ENCODE measurements around the gene NXPH1.

Gene NXPH1

GRCh38 chr7:8564281-8564680 is 130.9 kb downstream of the NXPH1 start:
- Histone ChIP-seq H3K27me3 (ENCODE audit: control insufficient read depth, insufficient read depth, low read length) (no peaks in the 10 kb centered on the region), H3K27ac (ENCODE audit: low read depth, low read length) (no peak overlapping the region), H3K4me3 (ENCODE audit: low read depth, low read length) (no peak overlapping the region), H3K36me3 (ENCODE audit: control insufficient read depth, insufficient read depth, low read length) (no peaks in the 10 kb centered on the region), H3K9ac (ENCODE audit: low read depth, low read length) (no peak overlapping the region), H3K4me1 (ENCODE audit: control insufficient read depth, insufficient read depth, low read length) (peaks cover 28% of the 10 kb centered on the region), H3K9me3 (ENCODE audit: control insufficient read depth, insufficient read depth, low read length) (no peaks in the 10 kb centered on the region)

- no peaks in the 10 kb centered on the region for H3K36me3 ChIP-seq (ENCODE audit: control insufficient read depth, insufficient read depth, low read length)
- H3K4me3 ChIP-seq (ENCODE audit: low read depth, low read length), result no peak overlapping the region
- H3K9me3 ChIP-seq (ENCODE audit: control insufficient read depth, insufficient read depth, low read length), result no peaks in the 10 kb centered on the region
- no peak overlapping the region for H3K27ac ChIP-seq (ENCODE audit: low read depth, low read length)
- no peaks in the 10 kb centered on the region for H3K27me3 ChIP-seq (ENCODE audit: control insufficient read depth, insufficient read depth, low read length)
- H3K4me1 ChIP-seq (ENCODE audit: control insufficient read depth, insufficient read depth, low read length), result peaks cover 24% of the 10 kb centered on the region
- no peak overlapping the region for H3K9ac ChIP-seq (ENCODE audit: low read depth, low read length)
Measured at GRCh38 chr7:8566016-8566415, 132.6 kb downstream of the NXPH1 start.

GRCh38 chr7:8567626-8568025 is 134.2 kb downstream of the NXPH1 start:
- Histone ChIP-seq H3K36me3 (ENCODE audit: control insufficient read depth, insufficient read depth, low read length) (no peaks in the 10 kb centered on the region), H3K27me3 (ENCODE audit: control insufficient read depth, insufficient read depth, low read length) (no peaks in the 10 kb centered on the region), H3K4me1 (ENCODE audit: control insufficient read depth, insufficient read depth, low read length) (peaks cover 12% of the 10 kb centered on the region), H3K4me3 (ENCODE audit: low read depth, low read length) (no peak overlapping the region), H3K9ac (ENCODE audit: low read depth, low read length) (no peak overlapping the region), H3K9me3 (ENCODE audit: control insufficient read depth, insufficient read depth, low read length) (no peaks in the 10 kb centered on the region), H3K27ac (ENCODE audit: low read depth, low read length) (no peak overlapping the region)

- H3K4me1 ChIP-seq (ENCODE audit: control insufficient read depth, insufficient read depth, low read length), result no peaks in the 10 kb centered on the region
- no peak overlapping the region for H3K27ac ChIP-seq (ENCODE audit: low read depth, low read length)
- H3K27me3 ChIP-seq (ENCODE audit: control insufficient read depth, insufficient read depth, low read length), result no peaks in the 10 kb centered on the region
- no peaks in the 10 kb centered on the region for H3K36me3 ChIP-seq (ENCODE audit: control insufficient read depth, insufficient read depth, low read length)
- no peak overlapping the region for H3K4me3 ChIP-seq (ENCODE audit: low read depth, low read length)
- no peak overlapping the region for H3K9ac ChIP-seq (ENCODE audit: low read depth, low read length)
- H3K9me3 ChIP-seq (ENCODE audit: control insufficient read depth, insufficient read depth, low read length), result no peaks in the 10 kb centered on the region
Measured at GRCh38 chr7:8579661-8580194, 146.3 kb downstream of the NXPH1 start.

- no peaks in the 10 kb centered on the region for H3K27me3 ChIP-seq (ENCODE audit: control insufficient read depth, insufficient read depth, low read length)
- no peak overlapping the region for H3K4me3 ChIP-seq (ENCODE audit: low read depth, low read length)
- no peaks in the 10 kb centered on the region for H3K36me3 ChIP-seq (ENCODE audit: control insufficient read depth, insufficient read depth, low read length)
- H3K9me3 ChIP-seq (ENCODE audit: control insufficient read depth, insufficient read depth, low read length), result no peaks in the 10 kb centered on the region
- no peak overlapping the region for H3K27ac ChIP-seq (ENCODE audit: low read depth, low read length)
- H3K4me1 ChIP-seq (ENCODE audit: control insufficient read depth, insufficient read depth, low read length), result peaks cover 4% of the 10 kb centered on the region; the same call in 1 of the 2 replicates
- H3K9ac ChIP-seq (ENCODE audit: low read depth, low read length), result no peak overlapping the region
Measured at GRCh38 chr7:8581842-8582241, 148.4 kb downstream of the NXPH1 start.

GRCh38 chr7:8582728-8583127 is 149.3 kb downstream of the NXPH1 start:
- Histone ChIP-seq H3K27ac (ENCODE audit: low read depth, low read length) (no peak overlapping the region), H3K9me3 (ENCODE audit: control insufficient read depth, insufficient read depth, low read length) (no peaks in the 10 kb centered on the region), H3K9ac (ENCODE audit: low read depth, low read length) (no peak overlapping the region), H3K4me3 (ENCODE audit: low read depth, low read length) (no peak overlapping the region), H3K36me3 (ENCODE audit: control insufficient read depth, insufficient read depth, low read length) (no peaks in the 10 kb centered on the region), H3K27me3 (ENCODE audit: control insufficient read depth, insufficient read depth, low read length) (no peaks in the 10 kb centered on the region), H3K4me1 (ENCODE audit: control insufficient read depth, insufficient read depth, low read length) (peaks cover 4% of the 10 kb centered on the region; the same call in 1 of the 2 replicates)

- Histone ChIP-seq H3K27me3 (ENCODE audit: control insufficient read depth, insufficient read depth, low read length) (no peaks in the 10 kb centered on the region), H3K4me1 (ENCODE audit: control insufficient read depth, insufficient read depth, low read length) (peaks cover 4% of the 10 kb centered on the region; the same call in 1 of the 2 replicates), H3K9me3 (ENCODE audit: control insufficient read depth, insufficient read depth, low read length) (no peaks in the 10 kb centered on the region), H3K9ac (ENCODE audit: low read depth, low read length) (no peak overlapping the region), H3K36me3 (ENCODE audit: control insufficient read depth, insufficient read depth, low read length) (no peaks in the 10 kb centered on the region), H3K4me3 (ENCODE audit: low read depth, low read length) (no peak overlapping the region), H3K27ac (ENCODE audit: low read depth, low read length) (no peak overlapping the region)
Measured at GRCh38 chr7:8585591-8585990, 152.2 kb downstream of the NXPH1 start.

- Histone ChIP-seq H3K4me1 (ENCODE audit: control insufficient read depth, insufficient read depth, low read length) (peaks cover 23% of the 10 kb centered on the region), H3K4me3 (ENCODE audit: low read depth, low read length) (no peak overlapping the region), H3K36me3 (ENCODE audit: control insufficient read depth, insufficient read depth, low read length) (no peaks in the 10 kb centered on the region), H3K9ac (ENCODE audit: low read depth, low read length) (no peak overlapping the region), H3K9me3 (ENCODE audit: control insufficient read depth, insufficient read depth, low read length) (no peaks in the 10 kb centered on the region), H3K27me3 (ENCODE audit: control insufficient read depth, insufficient read depth, low read length) (no peaks in the 10 kb centered on the region), H3K27ac (ENCODE audit: low read depth, low read length) (no peak overlapping the region)
Measured at GRCh38 chr7:8590225-8590624, 156.8 kb downstream of the NXPH1 start.

GRCh38 chr7:8590791-8591190 is 157.4 kb downstream of the NXPH1 start:
- no peak overlapping the region for H3K9ac ChIP-seq (ENCODE audit: low read depth, low read length)
- no peak overlapping the region for H3K4me3 ChIP-seq (ENCODE audit: low read depth, low read length)
- no peaks in the 10 kb centered on the region for H3K27me3 ChIP-seq (ENCODE audit: control insufficient read depth, insufficient read depth, low read length)
- no peaks in the 10 kb centered on the region for H3K36me3 ChIP-seq (ENCODE audit: control insufficient read depth, insufficient read depth, low read length)
- H3K4me1 ChIP-seq (ENCODE audit: control insufficient read depth, insufficient read depth, low read length), result peaks cover 23% of the 10 kb centered on the region
- H3K9me3 ChIP-seq (ENCODE audit: control insufficient read depth, insufficient read depth, low read length), result no peaks in the 10 kb centered on the region
- H3K27ac ChIP-seq (ENCODE audit: low read depth, low read length), result no peak overlapping the region

- no peaks in the 10 kb centered on the region for H3K9me3 ChIP-seq (ENCODE audit: control insufficient read depth, insufficient read depth, low read length)
- H3K4me1 ChIP-seq (ENCODE audit: control insufficient read depth, insufficient read depth, low read length), result peaks cover 23% of the 10 kb centered on the region
- no peaks in the 10 kb centered on the region for H3K27me3 ChIP-seq (ENCODE audit: control insufficient read depth, insufficient read depth, low read length)
- no peak overlapping the region for H3K27ac ChIP-seq (ENCODE audit: low read depth, low read length)
- H3K9ac ChIP-seq (ENCODE audit: low read depth, low read length), result no peak overlapping the region
- no peak overlapping the region for H3K4me3 ChIP-seq (ENCODE audit: low read depth, low read length)
- no peaks in the 10 kb centered on the region for H3K36me3 ChIP-seq (ENCODE audit: control insufficient read depth, insufficient read depth, low read length)
Measured at GRCh38 chr7:8591289-8591688, 157.9 kb downstream of the NXPH1 start.

GRCh38 chr7:8592167-8592566 is 158.8 kb downstream of the NXPH1 start:
- Histone ChIP-seq H3K27me3 (ENCODE audit: control insufficient read depth, insufficient read depth, low read length) (no peaks in the 10 kb centered on the region), H3K4me3 (ENCODE audit: low read depth, low read length) (no peak overlapping the region), H3K36me3 (ENCODE audit: control insufficient read depth, insufficient read depth, low read length) (no peaks in the 10 kb centered on the region), H3K27ac (ENCODE audit: low read depth, low read length) (no peak overlapping the region), H3K9ac (ENCODE audit: low read depth, low read length) (no peak overlapping the region), H3K9me3 (ENCODE audit: control insufficient read depth, insufficient read depth, low read length) (no peaks in the 10 kb centered on the region), H3K4me1 (ENCODE audit: control insufficient read depth, insufficient read depth, low read length) (peaks cover 23% of the 10 kb centered on the region)

- H3K4me3 ChIP-seq (ENCODE audit: low read depth, low read length), result no peak overlapping the region
- H3K27ac ChIP-seq (ENCODE audit: low read depth, low read length), result no peak overlapping the region
- H3K9ac ChIP-seq (ENCODE audit: low read depth, low read length), result no peak overlapping the region
- H3K27me3 ChIP-seq (ENCODE audit: control insufficient read depth, insufficient read depth, low read length), result no peaks in the 10 kb centered on the region
- H3K4me1 ChIP-seq (ENCODE audit: control insufficient read depth, insufficient read depth, low read length), result peaks cover 23% of the 10 kb centered on the region
- no peaks in the 10 kb centered on the region for H3K36me3 ChIP-seq (ENCODE audit: control insufficient read depth, insufficient read depth, low read length)
- no peaks in the 10 kb centered on the region for H3K9me3 ChIP-seq (ENCODE audit: control insufficient read depth, insufficient read depth, low read length)
Measured at GRCh38 chr7:8594115-8594514, 160.7 kb downstream of the NXPH1 start.
